NT2/D1 (cell line): ENCODE results near the gene FOSB.

Experiments used
- DNase-seq: peaks from one replicate; pipeline ENCODE4 v3.0.0-alpha.2; 2011; ENCODE audit warnings: low read depth, low spot score
- H3K27me3 ChIP-seq: 2 replicates; pipeline ENCODE4 v1.6.0; 2011; ENCODE audit warnings: mild to moderate bottlenecking; ENCODE audit not compliant: insufficient read length, insufficient read depth
- H3K36me3 ChIP-seq: 2 replicates; pipeline ENCODE4 v1.6.1; 2011; ENCODE audit warnings: mild to moderate bottlenecking, low read length, mixed read lengths; ENCODE audit not compliant: insufficient read depth, insufficient read length
- H3K4me1 ChIP-seq: 2 replicates; pipeline ENCODE4 v1.5.1; 2011; ENCODE audit not compliant: insufficient read depth, insufficient read length
- H3K4me3 ChIP-seq: 2 replicates; pipeline ENCODE4 v1.5.1; 2011; ENCODE audit warnings: low read depth; ENCODE audit not compliant: insufficient read length
- H3K9ac ChIP-seq: 2 replicates; pipeline ENCODE4 v1.6.0; 2011; ENCODE audit warnings: low read depth; ENCODE audit not compliant: insufficient read length
- H3K9me3 ChIP-seq: 2 replicates; pipeline ENCODE4 v1.5.1; 2011; ENCODE audit warnings: mild to moderate bottlenecking, low read length; ENCODE audit not compliant: insufficient read depth
- SUZ12 ChIP-seq: IDR thresholded peaks from 2 replicates; pipeline ENCODE4 v1.6.1; 2011; ENCODE audit not compliant: insufficient read length, insufficient read depth; ENCODE audit errors: extremely low read depth
- YY1 ChIP-seq: IDR thresholded peaks from 2 replicates; pipeline ENCODE4 v1.6.1; 2011; ENCODE audit not compliant: insufficient read length, insufficient read depth
- ZNF274 ChIP-seq: IDR thresholded peaks from 2 replicates; pipeline ENCODE4 v1.6.1; 2011; ENCODE audit warnings: mild to moderate bottlenecking, low read depth, low read length

FOSB gene

DNA sequence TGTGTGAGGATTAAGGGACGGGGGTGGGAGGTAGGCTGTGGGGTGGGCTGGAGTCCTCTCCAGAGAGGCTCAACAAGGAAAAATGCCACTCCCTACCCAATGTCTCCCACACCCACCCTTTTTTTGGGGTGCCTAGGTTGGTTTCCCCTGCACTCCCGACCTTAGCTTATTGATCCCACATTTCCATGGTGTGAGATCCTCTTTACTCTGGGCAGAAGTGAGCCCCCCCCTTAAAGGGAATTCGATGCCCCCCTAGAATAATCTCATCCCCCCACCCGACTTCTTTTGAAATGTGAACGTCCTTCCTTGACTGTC is 5.5 kb downstream of the FOSB start:
- no peak overlapping the region for H3K9ac ChIP-seq
- DNase-seq, result no peak
- no peaks in the 10 kb centered on the region for H3K36me3 ChIP-seq
- no peaks in the 10 kb centered on the region for H3K9me3 ChIP-seq
- H3K27me3 ChIP-seq, result no peaks in the 10 kb centered on the region
- TF ChIP-seq ZNF274 (no peak), YY1 (no peak), SUZ12 (no peak)
- no peak overlapping the region for H3K4me3 ChIP-seq
- H3K4me1 ChIP-seq, result peaks cover 10% of the 10 kb centered on the region

GRCh38 chr19:45473682-45474605 is 6.1 kb downstream of the FOSB start:
- no peak overlapping the region for H3K4me3 ChIP-seq
- H3K9ac ChIP-seq, result peak overlapping the region; percentile 46
- TF ChIP-seq SUZ12, result no peak
- TF ChIP-seq ZNF274, result no peak
- TF ChIP-seq YY1, result no peak
- H3K27me3 ChIP-seq, result no peaks in the 10 kb centered on the region
- no peaks in the 10 kb centered on the region for H3K36me3 ChIP-seq
- no peak for DNase-seq
- H3K9me3 ChIP-seq, result no peaks in the 10 kb centered on the region
- H3K4me1 ChIP-seq, result peaks cover 10% of the 10 kb centered on the region

DNA sequence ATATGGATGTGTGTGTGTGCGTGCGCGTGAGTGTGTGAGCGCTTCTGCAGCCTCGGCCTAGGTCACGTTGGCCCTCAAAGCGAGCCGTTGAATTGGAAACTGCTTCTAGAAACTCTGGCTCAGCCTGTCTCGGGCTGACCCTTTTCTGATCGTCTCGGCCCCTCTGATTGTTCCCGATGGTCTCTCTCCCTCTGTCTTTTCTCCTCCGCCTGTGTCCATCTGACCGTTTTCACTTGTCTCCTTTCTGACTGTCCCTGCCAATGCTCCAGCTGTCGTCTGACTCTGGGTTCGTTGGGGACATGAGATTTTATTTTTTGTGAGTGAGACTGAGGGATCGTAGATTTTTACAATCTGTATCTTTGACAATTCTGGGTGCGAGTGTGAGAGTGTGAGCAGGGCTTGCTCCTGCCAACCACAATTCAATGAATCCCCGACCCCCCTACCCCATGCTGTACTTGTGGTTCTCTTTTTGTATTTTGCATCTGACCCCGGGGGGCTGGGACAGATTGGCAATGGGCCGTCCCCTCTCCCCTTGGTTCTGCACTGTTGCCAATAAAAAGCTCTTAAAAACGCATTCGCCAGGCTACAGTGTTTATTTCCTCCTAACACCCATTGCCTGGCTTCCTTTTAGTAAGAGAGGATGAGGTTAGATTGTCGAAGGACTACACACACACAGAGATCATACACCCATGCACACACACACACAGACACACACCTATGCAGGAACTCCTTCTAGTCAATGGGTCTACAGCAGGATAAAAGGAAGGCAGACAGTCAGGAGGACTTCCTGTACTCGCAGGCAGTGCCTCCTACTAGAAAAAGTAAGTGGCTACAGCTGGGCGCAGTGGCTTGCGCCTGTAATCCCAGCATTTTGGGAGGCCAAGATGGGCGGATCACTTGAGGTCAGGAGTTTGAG is 7.1 kb downstream of the FOSB start:
- H3K4me1 ChIP-seq, result peaks cover 10% of the 10 kb centered on the region

GRCh38 chr19:45475537-45476291 is 7.9 kb downstream of the FOSB start:
- H3K9ac ChIP-seq, result no peak overlapping the region
- peaks cover 3% of the 10 kb centered on the region for H3K4me1 ChIP-seq
- H3K36me3 ChIP-seq, result no peaks in the 10 kb centered on the region
- no peaks in the 10 kb centered on the region for H3K9me3 ChIP-seq
- H3K4me3 ChIP-seq, result no peak overlapping the region
- no peak for TF ChIP-seq SUZ12
- TF ChIP-seq YY1, result no peak
- no peak for TF ChIP-seq ZNF274
- no peak for DNase-seq
- H3K27me3 ChIP-seq, result no peaks in the 10 kb centered on the region

More for the DNA sequence above, 7.1 kb downstream of the FOSB start:
- H3K36me3 ChIP-seq, result no peaks in the 10 kb centered on the region
- no peaks in the 10 kb centered on the region for H3K9me3 ChIP-seq
- no peak for DNase-seq
- no peaks in the 10 kb centered on the region for H3K27me3 ChIP-seq
- no peak overlapping the region for H3K9ac ChIP-seq
- TF ChIP-seq ZNF274, result no peak
- TF ChIP-seq YY1, result no peak
- TF ChIP-seq SUZ12, result no peak
- H3K4me3 ChIP-seq, result no peak overlapping the region

DNA sequence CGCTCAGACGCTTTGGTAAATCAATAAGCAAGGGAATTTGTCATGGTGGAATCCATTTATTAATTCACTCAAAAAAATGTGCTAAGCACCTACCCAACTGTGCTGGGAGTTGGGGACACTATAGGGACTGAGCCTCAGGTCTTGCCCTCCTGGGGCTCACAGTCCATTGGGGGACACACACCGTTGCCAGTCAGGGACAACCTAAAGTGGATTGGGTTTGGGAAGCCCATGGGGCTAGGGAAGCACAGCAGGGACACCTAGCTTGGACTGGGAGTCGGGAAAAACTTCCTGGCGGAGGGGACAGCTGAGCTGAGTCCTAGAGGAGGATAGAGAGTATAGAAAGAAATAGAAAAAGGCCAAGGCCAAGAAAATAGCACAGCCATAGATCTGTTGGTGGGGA is 8.5 kb downstream of the FOSB start:
- H3K27me3 ChIP-seq, result no peaks in the 10 kb centered on the region
- DNase-seq, result no peak
- H3K4me3 ChIP-seq, result no peak overlapping the region
- H3K9ac ChIP-seq, result no peak overlapping the region
- TF ChIP-seq SUZ12, result no peak
- no peak for TF ChIP-seq YY1
- TF ChIP-seq ZNF274, result no peak
- peaks cover 3% of the 10 kb centered on the region for H3K4me1 ChIP-seq
- no peaks in the 10 kb centered on the region for H3K9me3 ChIP-seq
- H3K36me3 ChIP-seq, result no peaks in the 10 kb centered on the region

- DNase-seq, result no peak
- Histone ChIP-seq H3K36me3 (no peaks in the 10 kb centered on the region), H3K4me3 (no peak overlapping the region), H3K9me3 (no peaks in the 10 kb centered on the region), H3K27me3 (no peaks in the 10 kb centered on the region), H3K9ac (no peak overlapping the region), H3K4me1 (peaks cover 3% of the 10 kb centered on the region)
- no peak for TF ChIP-seq SUZ12
Measured at GRCh38 chr19:45477186-45477585, 9.4 kb downstream of the FOSB start.

GRCh38 chr19:45477713-45478453 is 10.1 kb downstream of the FOSB start:
- DNase-seq, result no peak
- Histone ChIP-seq H3K4me1 (peaks cover 3% of the 10 kb centered on the region), H3K36me3 (no peaks in the 10 kb centered on the region), H3K9ac (peak overlapping the region; percentile 66), H3K27me3 (no peaks in the 10 kb centered on the region), H3K9me3 (no peaks in the 10 kb centered on the region), H3K4me3 (peak overlapping the region; percentile 39)
- TF ChIP-seq ZNF274 (no peak), YY1 (no peak), SUZ12 (no peak)
